Activated T-cell treated with anti-CD3 and anti-CD28 coated beads for 1 hour (primary cell): Measurements from ENCODE around the gene PINLYP.

Experiments used
- DNase-seq: peaks from one replicate; pipeline ENCODE4 v3.0.0-alpha.2; 2020; ENCODE audit warnings: low read depth

PINLYP gene

DNA sequence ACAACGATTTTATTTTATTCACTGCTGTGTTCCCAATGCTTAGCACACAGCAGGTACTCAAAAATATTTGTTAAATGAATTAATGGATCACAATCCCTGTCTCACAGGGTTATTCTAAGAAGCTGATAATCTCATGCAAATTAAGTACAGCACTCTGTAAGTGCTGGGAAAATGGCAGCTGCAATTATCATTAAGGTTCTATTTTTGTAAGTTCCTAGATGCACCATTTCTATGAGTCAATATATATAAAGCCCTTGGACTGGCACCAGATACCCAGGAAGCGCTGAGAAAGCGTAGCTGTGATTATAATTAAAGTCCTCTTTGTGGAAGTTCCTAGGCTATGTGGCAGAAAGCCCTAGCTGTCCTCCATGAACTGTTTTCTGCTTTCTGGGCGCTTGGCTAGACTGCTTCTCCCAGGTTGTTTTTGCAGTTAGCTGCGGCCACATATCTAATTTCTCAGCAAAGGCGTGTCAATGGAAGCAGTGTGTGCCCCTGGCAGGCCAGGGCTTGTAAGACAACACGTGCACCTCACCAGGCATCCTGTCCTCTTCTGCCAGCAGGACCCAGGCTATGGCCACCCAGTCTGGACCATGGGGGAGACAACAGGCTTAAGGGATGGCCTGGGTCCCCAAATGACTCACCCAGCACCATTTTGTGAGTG lies 31.1 kb downstream of the PINLYP start:
- no peak for DNase-seq

DNA sequence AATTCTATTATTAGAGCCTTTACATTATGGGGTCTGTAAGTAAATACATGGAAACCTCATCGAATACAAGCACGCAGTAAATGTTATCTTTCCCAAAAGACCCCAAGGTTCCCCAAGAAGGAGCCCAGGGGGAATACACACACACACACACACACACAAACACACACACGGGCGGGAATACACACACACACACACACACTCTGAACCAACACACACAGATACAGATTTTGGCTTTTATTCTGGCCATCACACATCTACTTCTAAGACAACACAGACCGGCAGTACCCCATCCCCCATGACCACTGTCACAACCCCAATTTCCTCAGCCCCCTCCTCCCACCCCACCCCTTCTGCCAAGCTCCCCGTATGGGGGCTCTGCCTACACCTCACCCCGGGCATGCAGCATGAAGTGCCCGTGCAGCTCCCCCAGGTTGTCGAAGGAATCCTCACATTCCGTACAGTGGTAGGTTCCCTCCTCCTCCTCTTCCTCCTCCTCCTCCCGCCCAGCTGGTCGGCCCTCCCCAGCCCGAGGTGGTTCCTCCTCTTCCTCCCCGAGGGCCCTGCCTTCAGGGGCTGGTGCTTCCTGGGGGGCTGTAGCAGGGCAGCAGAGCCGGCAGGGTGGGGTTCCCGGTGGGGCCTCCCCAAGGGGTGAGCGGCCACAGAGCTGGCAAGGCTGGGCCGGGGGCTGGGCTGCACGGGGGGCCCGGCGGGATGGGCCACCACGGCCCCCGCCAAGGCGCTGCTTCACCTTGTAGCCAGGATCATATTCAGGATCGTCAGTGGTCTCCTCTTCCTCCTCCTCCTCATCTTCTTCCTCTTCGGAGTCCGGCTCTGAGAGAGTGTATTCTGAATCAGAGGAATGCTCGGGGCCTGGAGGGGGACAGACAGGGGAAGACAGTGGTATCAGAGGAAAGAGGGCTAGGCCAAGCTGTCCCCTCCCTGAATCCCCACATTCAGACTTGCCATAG lies 31.9 kb downstream of the PINLYP start:
- no peak for DNase-seq

DNA sequence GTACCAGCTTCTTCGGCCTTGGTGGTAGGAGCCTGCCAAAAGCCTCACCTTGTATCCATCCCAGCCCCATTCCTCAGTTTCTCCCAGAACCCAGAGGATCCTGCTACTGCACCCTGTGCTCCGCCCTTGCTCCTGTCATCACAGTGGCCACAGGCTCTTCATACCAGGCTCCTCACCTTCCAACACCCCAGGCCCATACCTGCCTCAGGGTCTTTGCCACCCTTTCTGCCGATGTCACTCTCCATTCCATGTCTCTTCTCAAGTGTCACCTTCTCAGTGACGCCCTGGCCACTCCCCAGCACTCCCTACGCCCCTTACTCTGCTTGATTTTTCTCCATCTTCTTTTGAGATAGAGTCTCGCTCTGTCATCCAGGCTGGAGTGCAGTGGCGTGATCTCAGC lies 34.3 kb downstream of the PINLYP start:
- no peak for DNase-seq

DNA sequence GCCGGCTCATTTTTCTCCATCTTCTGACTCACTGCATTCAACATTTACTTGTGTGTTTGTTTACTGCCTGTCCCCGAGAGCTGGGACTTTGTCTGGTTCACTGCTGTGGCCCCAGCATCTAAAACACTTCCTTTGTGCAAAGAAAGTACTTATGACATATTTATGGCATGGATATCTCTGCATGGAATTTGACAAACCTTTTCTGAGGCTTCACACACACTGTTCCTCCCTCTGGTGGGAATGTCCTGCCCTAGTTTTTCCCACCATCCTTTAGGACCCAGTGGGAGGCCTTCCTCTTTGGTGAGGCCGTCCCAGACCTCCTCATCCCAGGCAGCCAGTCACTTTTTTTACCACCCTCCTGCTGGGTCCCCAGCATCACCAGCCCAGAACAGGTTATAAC lies 34.9 kb downstream of the PINLYP start:
- DNase-seq: no peak

DNA sequence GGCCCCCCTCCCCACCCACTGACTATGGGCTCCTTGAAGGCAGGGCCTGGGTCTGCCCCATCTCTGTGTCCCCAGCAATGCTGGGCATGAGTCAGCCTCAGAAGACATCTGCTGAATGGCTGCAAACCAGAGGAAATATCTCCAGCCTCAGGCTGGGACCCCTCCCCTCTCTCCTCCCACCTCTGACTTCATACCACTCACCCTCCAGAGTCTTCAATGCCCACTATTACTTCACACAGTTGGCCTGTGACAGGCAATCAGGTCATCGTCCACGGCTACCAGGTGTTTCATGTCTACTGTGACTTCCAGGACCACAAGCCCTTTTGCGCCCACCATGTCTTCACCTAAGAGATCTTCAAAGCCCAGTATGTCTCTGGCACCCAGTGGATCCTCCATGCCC lies 36.2 kb downstream of the PINLYP start, which contains the start of gene SRRM5:
TSS of gene SRRM5 (plus strand) at position 301 of the 400 bp plus-strand sequence. CDS start at position 335, 34 bp downstream.
- no peak for DNase-seq

DNA sequence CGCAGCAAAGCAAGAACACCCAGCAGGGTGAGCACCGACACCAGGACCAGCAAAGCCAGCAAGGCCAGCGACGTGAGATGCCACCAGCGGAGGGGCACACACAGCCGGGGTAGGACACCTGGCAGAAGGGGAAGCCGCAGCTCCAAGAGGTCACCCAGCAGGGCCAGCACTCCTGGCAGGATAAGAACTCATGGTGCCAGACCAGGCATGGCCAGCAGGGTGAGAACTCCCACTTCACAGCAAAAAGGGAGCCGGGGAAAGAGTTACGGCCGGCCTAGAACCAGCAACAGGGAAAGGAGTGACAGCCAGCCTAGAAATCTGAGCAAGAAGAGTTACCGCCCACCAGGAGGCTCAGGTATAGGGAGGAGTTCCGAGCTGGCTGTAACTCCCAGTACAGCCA lies 36.8 kb downstream of the PINLYP start:
- no peak for DNase-seq

DNA sequence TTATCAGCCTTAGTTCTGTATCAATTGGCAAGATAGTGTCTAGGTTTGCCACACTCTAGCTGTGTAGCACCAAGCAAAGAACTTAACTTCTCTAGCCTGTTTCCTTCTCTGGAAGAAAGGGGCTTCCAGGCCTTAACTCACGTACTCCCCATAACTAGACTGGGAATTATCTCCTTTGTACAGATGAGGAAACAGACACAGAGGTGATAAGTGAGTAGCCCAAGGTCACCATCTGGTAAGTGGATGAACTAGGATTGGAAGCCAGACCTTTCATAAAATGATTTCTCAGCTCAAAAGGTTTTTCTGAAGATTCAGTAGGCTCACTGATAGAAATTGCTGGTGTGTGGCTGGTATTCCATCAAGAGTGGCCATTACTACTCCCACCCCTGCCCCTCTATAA lies 40.7 kb downstream of the PINLYP start:
- no peak for DNase-seq

DNA sequence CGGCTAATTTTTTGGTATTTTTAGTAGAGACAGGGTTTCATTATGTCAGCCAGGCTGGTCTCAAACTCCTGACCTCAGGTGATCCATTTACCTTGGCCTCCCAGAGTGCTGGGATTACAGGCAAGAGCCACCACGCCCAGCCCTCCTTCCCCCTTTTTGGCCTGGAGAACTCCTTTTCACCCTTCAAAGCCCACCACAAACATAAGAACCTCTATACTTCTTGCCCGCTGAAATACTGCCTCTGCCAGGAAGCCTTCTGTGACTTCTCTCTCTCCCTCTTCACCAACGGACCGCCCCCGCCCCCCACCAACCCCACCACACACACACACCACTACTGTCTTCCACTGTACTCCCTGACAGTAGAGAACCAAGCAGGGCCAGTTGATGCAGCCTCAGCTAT lies 41.4 kb downstream of the PINLYP start:
- no peak for DNase-seq

DNA sequence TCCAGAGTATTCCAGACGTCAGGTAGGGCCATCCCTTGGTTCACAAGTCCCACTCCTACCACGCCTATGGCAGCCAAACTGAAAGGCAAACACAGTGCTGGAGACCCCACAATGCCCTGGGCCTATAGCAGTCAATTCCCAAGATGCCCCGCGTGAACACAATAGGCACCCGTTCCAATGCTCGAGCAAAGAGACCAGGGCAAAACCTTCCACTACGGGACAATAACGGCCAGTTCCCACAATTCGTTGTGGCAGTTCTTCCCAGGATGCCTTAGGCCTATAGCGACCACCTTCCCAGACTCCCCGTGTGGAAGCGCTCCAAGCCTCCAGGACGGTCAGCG lies 43.3 kb downstream of the PINLYP start:
- peak; percentile 13 for DNase-seq

DNA sequence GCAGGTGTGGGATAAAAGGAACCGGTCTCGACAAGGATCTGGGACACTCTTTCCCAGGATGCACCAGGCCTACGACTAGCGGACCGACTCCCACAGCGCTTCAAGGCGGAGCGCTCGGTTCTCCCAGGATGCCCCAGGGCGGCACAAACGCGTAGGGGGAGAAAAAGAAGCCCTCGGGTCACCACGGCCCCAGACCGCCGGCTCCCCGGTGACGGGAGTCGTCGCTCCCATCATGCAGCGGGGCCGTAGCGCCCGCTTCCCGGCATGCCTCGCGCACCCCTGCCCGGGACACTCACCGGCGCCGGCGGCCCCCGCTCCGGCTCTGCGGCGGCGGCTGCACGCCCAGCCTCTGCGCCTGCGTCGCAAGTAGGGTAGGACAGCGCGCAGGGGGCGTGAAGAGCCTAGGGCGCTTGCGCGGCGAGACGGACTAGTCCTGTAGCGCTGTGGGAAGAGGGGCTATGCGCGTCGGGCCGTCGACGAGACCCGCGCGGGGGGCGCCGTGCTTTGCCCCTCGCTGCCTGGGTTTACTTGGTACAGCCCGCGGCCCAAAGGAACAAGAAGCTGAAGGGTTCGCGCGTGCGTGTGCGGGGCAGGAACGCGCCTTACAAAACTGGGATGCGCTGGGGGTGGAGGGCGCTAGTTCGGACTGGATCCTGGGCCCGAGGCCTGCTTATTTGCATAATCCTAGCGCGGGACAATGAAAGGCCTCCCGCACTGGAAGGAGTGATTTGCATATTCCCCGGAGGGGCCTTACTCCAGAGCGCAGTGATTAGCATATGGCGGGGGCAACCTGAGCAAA lies 43.9 kb downstream of the PINLYP start, which contains the start of gene ZNF428:
TSS of gene ZNF428 (minus strand) at position 368 of the 799 bp plus-strand sequence. CDS start 5,325 bp downstream, outside the sequence.
- DNase-seq: peak; percentile 78

DNA sequence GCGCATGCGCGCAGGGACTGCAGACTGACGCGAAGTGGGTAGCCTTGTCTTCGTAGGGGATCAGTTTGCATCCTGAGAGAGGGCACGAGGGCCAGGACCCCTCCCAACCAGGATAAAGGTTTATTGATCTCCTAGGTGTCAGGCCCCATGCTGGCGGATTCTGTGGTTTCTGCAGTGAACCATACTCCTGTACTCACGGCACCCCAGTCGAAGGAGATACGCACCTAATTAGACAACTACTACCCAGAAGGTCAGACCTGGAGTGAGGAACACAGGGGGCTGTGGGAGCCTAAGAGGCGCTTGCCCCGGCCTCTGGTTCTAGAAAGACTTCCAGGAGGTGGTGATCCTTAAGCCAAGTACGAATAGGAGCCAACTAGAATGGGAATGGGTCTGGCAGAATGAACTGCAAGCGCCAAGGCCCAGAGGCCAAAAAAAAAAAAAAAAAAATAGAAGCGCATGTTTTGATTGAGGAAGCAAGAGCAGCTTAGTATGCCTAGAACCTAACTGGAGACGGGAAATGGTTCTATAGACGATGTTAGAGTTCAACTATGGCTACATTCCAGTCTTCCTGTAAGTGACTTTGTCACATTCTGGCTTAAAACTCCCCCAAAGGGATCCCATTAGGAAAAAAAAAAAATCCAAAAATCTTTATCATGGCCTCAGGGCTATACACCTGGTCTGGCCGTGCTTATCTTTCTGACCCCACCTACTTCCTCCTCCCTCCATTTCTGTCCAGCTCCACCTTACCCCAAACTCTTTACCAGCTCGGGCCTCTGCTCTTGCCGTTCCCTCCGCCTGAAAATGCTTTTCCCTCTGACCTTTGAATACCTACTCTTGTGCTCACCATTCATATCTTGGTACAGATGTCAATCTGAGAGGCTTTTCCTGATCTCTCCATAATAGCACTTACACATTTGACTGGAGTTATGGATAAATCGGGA lies 44.7 kb downstream of the PINLYP start:
- peak; percentile 77 for DNase-seq

DNA sequence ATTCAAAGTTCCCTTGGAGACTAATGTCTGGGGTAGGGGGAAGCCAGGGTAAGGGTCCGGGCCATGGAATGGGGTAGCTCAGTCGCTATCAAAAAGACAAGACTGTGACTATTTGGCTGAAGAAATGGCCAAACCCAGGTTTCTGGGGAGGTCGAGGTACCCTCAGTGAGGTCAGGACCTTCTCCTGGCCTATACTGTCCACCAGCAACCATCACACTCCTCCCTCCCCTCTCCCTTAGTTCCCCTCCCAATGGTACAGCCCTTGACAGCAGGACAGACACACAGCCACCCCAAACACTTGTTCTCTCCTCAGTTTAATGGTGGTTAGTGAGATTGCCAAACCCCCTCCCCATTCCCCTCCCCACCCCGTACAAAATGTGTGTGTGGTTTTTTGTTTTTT lies 46.5 kb downstream of the PINLYP start:
- DNase-seq: no peak

DNA sequence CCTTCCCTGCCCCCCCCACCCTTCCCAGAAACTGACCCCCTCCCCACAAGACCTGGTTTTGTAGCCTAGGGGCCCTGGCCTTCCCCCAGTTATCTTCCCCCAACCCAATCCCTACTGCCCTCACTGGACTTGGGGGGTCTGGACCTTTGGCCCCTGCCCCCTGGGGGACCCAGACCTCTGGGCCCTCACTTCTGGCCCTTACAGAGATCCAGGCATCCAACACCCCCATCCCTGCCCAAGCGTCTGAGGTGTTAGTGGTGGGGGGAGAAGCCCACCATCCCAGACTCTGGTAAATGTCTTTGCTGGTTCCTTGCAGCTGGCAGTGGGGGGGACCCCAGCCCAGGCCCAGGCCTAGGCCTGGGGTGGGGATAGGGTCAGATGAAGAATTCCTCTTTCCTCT lies 47.4 kb downstream of the PINLYP start:
- no peak for DNase-seq

DNA sequence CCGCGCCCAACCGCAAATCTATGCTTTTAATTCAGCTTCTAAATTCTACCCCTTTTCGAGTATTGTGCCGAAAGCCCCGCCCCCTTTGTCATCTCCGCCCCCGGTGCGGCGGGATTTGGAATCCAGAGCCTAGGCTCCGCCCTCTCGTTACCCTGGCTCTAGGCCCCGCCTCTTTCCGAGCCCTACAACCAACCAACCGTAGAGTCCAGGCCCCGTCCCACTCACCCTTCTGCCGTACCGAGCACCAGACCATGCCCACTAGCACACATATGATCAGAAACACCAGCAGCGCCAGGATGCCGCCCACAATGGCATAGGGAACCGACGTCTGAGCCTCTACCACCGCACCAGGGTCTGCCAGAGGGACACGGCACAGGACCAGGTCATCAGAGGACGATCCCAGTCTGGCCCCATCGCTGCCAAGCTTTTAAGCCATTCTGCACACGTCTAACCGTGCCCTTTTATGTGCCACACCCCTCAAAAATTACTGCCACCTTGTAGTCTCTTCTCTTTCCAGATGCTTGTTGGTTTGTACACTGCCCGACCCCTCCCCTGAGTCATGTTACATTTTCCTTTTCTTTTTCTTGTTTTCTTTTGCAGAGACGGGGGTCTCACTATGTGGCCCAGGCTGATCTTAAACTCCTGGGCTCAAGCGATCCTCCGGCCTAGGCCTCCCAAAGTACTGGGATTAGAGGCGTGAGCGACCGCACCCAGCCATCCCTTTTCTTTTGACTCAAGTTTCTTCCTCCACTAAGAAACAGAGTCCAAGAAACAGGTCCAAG lies 48.5 kb downstream of the PINLYP start:
- DNase-seq: no peak

DNA sequence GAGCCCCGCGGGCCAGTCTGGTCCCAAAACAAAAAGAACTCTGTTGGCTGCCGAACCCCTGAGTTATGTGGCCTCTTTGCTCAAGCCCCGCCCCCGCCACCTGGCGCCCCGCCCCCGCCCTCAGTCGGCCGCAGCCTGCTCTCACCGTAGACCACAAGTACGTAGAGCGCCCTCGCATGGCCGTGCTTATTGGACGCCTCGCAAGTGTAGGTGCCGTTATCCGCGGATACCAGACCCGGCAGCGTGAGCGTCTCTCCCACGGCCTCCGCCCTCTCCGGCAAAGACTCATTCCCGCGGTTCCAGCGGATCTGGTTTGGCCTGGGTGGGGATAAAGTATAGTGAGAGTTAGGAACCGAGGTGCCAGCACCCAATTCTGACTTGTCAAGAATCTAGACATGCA lies 49.3 kb downstream of the PINLYP start:
- peak; percentile 80 for DNase-seq

DNA sequence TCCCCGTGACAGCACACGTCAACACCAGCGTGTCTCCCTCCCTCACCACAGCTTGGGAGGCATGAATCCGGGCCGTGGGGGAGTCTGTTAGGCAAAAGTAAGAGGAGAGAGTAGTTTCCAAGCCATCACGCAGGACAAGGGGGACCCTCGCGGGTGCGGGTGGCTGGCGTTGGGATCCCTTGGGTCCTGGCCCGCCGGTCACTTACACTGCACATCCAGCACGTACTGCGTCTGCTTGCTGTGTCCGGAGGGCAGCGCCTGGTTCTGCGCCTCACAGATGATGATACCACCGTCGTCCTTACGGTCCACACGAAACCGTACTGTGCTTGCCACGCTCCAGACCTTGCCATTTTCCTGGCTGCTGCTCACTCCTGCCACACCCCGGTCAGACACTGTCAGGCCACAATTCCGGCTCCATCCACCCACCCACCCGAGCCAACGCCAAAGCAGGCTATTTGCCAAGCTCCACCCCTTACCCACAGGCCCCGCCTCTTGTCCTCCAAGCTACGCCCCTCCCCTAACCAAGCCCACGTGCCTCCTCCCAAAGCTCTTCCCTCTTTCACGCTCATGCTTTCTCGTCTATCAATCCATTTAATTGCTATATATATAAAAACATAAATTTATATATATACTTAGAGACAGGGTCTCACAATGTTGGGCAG lies 50.4 kb downstream of the PINLYP start:
- DNase-seq: no peak

DNA sequence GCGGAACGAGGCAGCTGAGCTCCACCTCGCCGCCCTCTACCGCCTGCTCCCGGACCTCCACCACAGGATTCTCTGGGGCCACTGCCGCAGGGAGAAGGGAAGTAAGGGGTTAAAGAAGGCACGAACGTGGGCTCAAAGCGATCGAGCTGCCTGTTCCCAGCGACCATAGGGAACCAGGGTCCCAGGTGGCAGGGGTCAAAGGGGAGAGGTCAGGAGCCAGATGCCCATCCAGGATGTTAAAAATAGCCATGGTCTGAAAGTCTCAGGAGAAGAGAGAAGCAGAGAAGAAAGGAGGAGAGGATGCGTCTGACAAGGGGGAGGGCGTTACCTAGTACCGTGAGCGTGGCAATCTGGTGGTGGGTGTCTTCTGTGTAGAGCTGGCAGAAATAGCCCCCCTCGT lies 51.2 kb downstream of the PINLYP start:
- no peak for DNase-seq

DNA sequence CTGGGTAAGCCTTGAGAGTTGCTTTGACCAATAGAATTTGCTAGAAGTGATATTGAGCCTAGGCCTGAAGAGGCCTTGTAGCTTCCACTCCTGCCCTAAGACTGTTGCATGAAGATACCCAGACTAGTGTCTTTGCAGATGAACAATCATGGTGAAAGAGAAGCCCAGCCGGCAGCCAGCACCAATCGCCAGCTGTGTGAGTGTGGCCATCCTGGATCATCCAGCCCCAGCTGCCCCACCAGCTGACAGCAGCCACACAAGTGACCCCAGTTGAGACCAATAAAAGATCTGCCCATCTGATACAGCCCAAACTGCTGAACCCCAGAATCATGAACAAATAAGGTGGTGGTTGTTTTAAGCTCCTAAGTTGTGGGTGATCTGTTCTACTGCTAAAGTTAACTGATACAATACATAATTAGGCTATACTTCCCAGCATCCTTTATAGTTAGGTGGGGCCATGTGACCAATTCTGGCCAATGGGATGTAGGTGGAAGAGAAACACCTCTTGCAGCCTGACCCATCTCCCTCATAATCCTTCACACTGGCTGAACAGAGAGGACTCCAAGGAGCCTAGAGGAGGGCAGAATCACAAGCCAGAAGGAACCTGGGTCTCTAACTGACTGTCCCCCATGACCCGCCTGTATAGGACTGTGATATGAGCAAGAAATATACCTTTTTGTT lies 53.2 kb downstream of the PINLYP start:
- DNase-seq: no peak

DNA sequence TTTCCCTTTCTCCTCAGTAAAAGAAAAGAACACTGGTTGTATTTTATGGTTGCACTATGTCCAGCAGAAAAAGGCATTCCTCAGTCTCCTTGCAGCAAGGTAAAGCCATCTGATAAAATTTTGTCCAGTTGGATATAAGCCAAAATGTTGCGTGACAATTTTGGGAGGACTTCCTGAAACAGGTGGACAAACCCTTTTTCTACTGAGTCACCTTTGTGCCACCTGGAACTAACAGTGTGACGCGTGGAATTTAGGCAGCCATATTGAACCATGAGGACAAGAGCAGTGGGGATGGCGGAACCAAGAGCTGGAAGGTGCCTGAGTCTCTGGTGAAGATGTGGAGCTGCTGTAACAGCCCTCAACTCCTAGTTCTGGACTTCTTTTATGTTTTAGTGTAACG lies 55.9 kb downstream of the PINLYP start:
- no peak for DNase-seq
